Endothelial cell of umbilical vein (primary cell): ENCODE data around the gene ZNF30. TPM values are rescaled to one million over a fixed set of nuclear protein-coding genes. Genes with fewer than 3 reads are reported as not detected.

Experiments
- BruUV-seq: library from RNA; stranded (reverse); fragments of 400-500 nt; replicated peaks from 2 replicates; lab custom pipeline; 2021; lab: Mats Ljungman, UMichigan
- CTCF ChIA-PET: fragments of 300-600, 350-600 bp; sonication (Branson Sonifier 250); formaldehyde crosslinking; loops from one replicate; lab custom pipeline; 2021; ENCODE audit warnings: antibody characterized with exemption, inconsistent platforms; lab: Charles Lee
- POLR2A ChIA-PET: fragments of 300-600, 350-600 bp; sonication (Branson Sonifier 250); formaldehyde crosslinking; loops from one replicate; lab custom pipeline; 2021; ENCODE audit warnings: antibody characterized with exemption, inconsistent platforms; lab: Charles Lee
- DNase-seq: peaks from one replicate; pipeline ENCODE4 v3.0.0-alpha.2; 2011; ENCODE audit warnings: low read depth, low spot score
- FAIRE-seq: peaks from 2 replicates; lab custom pipeline; 2011; peaks lifted over from hg19 to GRCh38; lab: Jason Lieb, UNC
- H2AFZ ChIP-seq: 2 replicates; pipeline ENCODE4 v1.6.0; 2012; ENCODE audit warnings: low read depth, low read length, control low read depth, inconsistent platforms
- H3K27ac ChIP-seq: 2 replicates; pipeline ENCODE4 v1.5.1; 2011; ENCODE audit warnings: low read depth, mild to moderate bottlenecking, control low read depth, low read length, moderate library complexity; ENCODE audit not compliant: insufficient read depth
- H3K27me3 ChIP-seq, 2 experiments: 2 replicates each; pipeline versions ENCODE4 v1.6.0 to v1.6.1; 2011; ENCODE audit warnings: low read length in 2 of 2, mixed read lengths in 1 of 2; ENCODE audit not compliant: control insufficient read depth in 2 of 2, insufficient read depth in 2 of 2
- H3K36me3 ChIP-seq, 2 experiments: 2 replicates in 1 of 2; 3 replicates in 1 of 2; pipeline ENCODE4 v1.5.1; 2011; ENCODE audit warnings: low read length in 2 of 2, mild to moderate bottlenecking in 1 of 2, moderate library complexity in 1 of 2; ENCODE audit not compliant: control insufficient read depth in 2 of 2, insufficient read depth in 2 of 2; ENCODE audit errors: extremely low read depth in 1 of 2
- H3K4me1 ChIP-seq: 3 replicates; pipeline ENCODE4 v1.5.1; 2011; ENCODE audit warnings: mild to moderate bottlenecking, low read length; ENCODE audit not compliant: control insufficient read depth, insufficient read depth; ENCODE audit errors: extremely low read depth
- H3K4me2 ChIP-seq: 2 replicates; pipeline ENCODE4 v1.6.1; 2011; ENCODE audit warnings: low read length, control low read depth, mixed read lengths; ENCODE audit not compliant: insufficient read depth
- H3K4me3 ChIP-seq, 3 experiments: fragments of 200-600 bp in 1 of 3; sonication (generic), shearing (Covaris generic) in 1 of 3; replicated peaks in 1 of 3; 2 replicates each; pipeline ENCODE4 v1.5.1; 2011 to 2016; ENCODE audit warnings: control low read depth in 3 of 3, low read length in 3 of 3, mild to moderate bottlenecking in 2 of 3, inconsistent platforms in 1 of 3, low read depth in 1 of 3, moderate library complexity in 1 of 3; ENCODE audit not compliant: insufficient read depth in 1 of 3
- H3K79me2 ChIP-seq: 2 replicates; pipeline ENCODE4 v1.6.0; 2012; ENCODE audit warnings: low read length, inconsistent platforms; ENCODE audit not compliant: control insufficient read depth, insufficient read depth
- H3K9ac ChIP-seq: replicated peaks from 2 replicates; pipeline ENCODE3; 2011; ENCODE audit warnings: low read length, control low read depth; ENCODE audit not compliant: insufficient read depth; ENCODE audit errors: extremely low read depth
- H3K9me1 ChIP-seq: replicated peaks from 3 replicates; pipeline ENCODE4 v1.6.0; 2011; ENCODE audit warnings: mild to moderate bottlenecking, low read length; ENCODE audit not compliant: control insufficient read depth, insufficient read depth; ENCODE audit errors: extremely low read depth
- H3K9me3 ChIP-seq: replicated peaks from 2 replicates; pipeline ENCODE4 v1.5.1; 2012; ENCODE audit warnings: low read length, inconsistent platforms; ENCODE audit not compliant: control insufficient read depth, insufficient read depth
- H4K20me1 ChIP-seq: replicated peaks from 2 replicates; pipeline ENCODE3; 2011; ENCODE audit warnings: mild to moderate bottlenecking, low read length; ENCODE audit not compliant: control insufficient read depth, insufficient read depth; ENCODE audit errors: extremely low read depth
- CTCF ChIP-seq, 2 donors: IDR thresholded peaks; 1 replicate in 1 of 2; 2 replicates in 1 of 2; pipeline ENCODE4 v1.5.1; 2011; ENCODE audit warnings: low read length in 2 of 2, mild to moderate bottlenecking in 2 of 2, moderate library complexity in 2 of 2, control low read depth in 1 of 2, inconsistent platforms in 1 of 2, low read depth in 1 of 2; ENCODE audit not compliant: insufficient read depth in 1 of 2; ENCODE audit errors: extremely low read depth in 1 of 2
- EZH2 ChIP-seq: IDR thresholded peaks from 2 replicates; pipeline ENCODE4 v1.6.1; 2012; ENCODE audit warnings: borderline replicate concordance, low read depth, mild to moderate bottlenecking, moderate library complexity, low read length, inconsistent platforms; ENCODE audit not compliant: severe bottlenecking
- FOS ChIP-seq: IDR thresholded peaks from 2 replicates; pipeline ENCODE4 v1.6.1; 2011; ENCODE audit warnings: mild to moderate bottlenecking, low read length, moderate library complexity, borderline replicate concordance; ENCODE audit not compliant: insufficient read depth
- GATA2 ChIP-seq: IDR thresholded peaks from 2 replicates; pipeline ENCODE4 v1.7.0; 2011; ENCODE audit warnings: low read depth, mild to moderate bottlenecking, moderate library complexity, mixed read lengths, low read length; ENCODE audit not compliant: insufficient read length, insufficient read depth
- JUN ChIP-seq: IDR thresholded peaks from 2 replicates; pipeline ENCODE4 v1.6.1; 2011; ENCODE audit warnings: borderline replicate concordance, low read depth; ENCODE audit not compliant: insufficient read length, insufficient read depth
- MAX ChIP-seq: IDR thresholded peaks from 2 replicates; pipeline ENCODE4 v1.6.1; 2011; ENCODE audit not compliant: insufficient read depth, insufficient read length
- MYC ChIP-seq: IDR thresholded peaks from one replicate; pipeline ENCODE4 v1.6.1; 2011; ENCODE audit warnings: mild to moderate bottlenecking, low read depth, low read length
- POLR2A ChIP-seq: IDR thresholded peaks from 2 replicates; pipeline ENCODE4 v1.6.1; 2012; ENCODE audit warnings: low read depth, mild to moderate bottlenecking, control low read depth, low read length
- POLR2AphosphoS5 ChIP-seq: IDR thresholded peaks from 2 replicates; pipeline ENCODE4 v1.6.1; 2012; ENCODE audit warnings: low read depth, mild to moderate bottlenecking, control low read depth, low read length, moderate library complexity; ENCODE audit not compliant: insufficient read depth
- dilution Hi-C: fragments of 300-500 bp; cut with MboI; formaldehyde crosslinking; loops from one replicate; pipeline ENCODE4 v1.15.0; 2019; ENCODE audit warnings: low sequenced_read_pairs; ENCODE audit not compliant: extremely low pct_ligation_motif_present
- intact Hi-C: fragments of 100-400 bp; cut with micrococcal nuclease; formaldehyde crosslinking; loops from one replicate; pipeline ENCODE4 v1.10.0; 2022
- polyA plus RNA-seq, 4 experiments: library from polyadenylated mRNA; depleted of rRNA in 3 of 4; stranded (reverse) in 3 of 4; unstranded in 1 of 4; fragments of >200 nt; gene quantifications; 2 replicates each; pipeline versions ENCODE4 v1.2.1 to v1.2.3, GENCODE V29; 2011 to 2012; ENCODE audit warnings: missing spikeins in 1 of 4
- total RNA-seq: library from RNA; stranded (reverse); gene quantifications from 2 replicates; pipeline ENCODE4 v1.2.3, GENCODE V29; 2021

Gene ZNF30
- total and polyA plus RNA-seq, 2 donors (not counting 3 experiments of a cell fraction or from before 2014, with no cell fraction given): 1.3 to 4.7 TPM

- H3K4me3 ChIP-seq: no peak overlapping the region
- FAIRE-seq (no peak), DNase-seq (no peak)
- H4K20me1 ChIP-seq: no peaks in the 10 kb centered on the region
- no peaks in the 10 kb centered on the region for H3K79me2 ChIP-seq
- no peaks in the 10 kb centered on the region for H3K9me1 ChIP-seq
- no peaks in the 10 kb centered on the region for H3K27me3 ChIP-seq
- POLR2A ChIA-PET: no interaction called here
- TF ChIP-seq EZH2 (no peak), JUN (no peak), FOS (no peak), POLR2A (no peak), CTCF (IDR thresholded peaks at IDR 0.05; ENCODE audit: extremely low read depth in 1 of 2, insufficient read depth in 1 of 2, low read depth in 1 of 2, low read length in 2 of 2) (no peak), POLR2AphosphoS5 (no peak), MYC (no peak), MAX (no peak), GATA2 (no peak)
- H3K27ac ChIP-seq: no peak overlapping the region
- no peaks in the 10 kb centered on the region for H3K9me3 ChIP-seq
- H3K4me2 ChIP-seq: no peak overlapping the region
- H3K9ac ChIP-seq: no peak overlapping the region
- dilution Hi-C loops: no loop called here
- CTCF ChIA-PET: interaction anchor here (0.9 kb wide), 1 partner anchor 9 kb away, joined by 3 read pairs; the partner anchor contains the start of gene GRAMD1A
- intact Hi-C loops: no loop called here
- BruUV-seq: no TSS peak
- peaks cover 19% of the 10 kb centered on the region for H3K4me1 ChIP-seq
- no peaks in the 10 kb centered on the region for H3K36me3 ChIP-seq
- no peak overlapping the region for H2AFZ ChIP-seq
These were observed 64.0 kb downstream of the ZNF30 start for GRCh38 chr19:34990578-34991192.
